ENCODE data around the gene TNRC6C.
"Not testable (repeated sequence)": the region's sequence is repeated elsewhere in the genome, so short reads cannot be mapped to it uniquely, and the experiment has no call there.

TNRC6C gene

GRCh38 chr17:78138204-78139060, 179.9 kb downstream of the TNRC6C start:
- no peak for TF ChIP-seq POLR2A (IDR thresholded peaks at IDR 0.05; ENCODE audit: low read depth, low read length)
- no peak for FAIRE-seq
- no peak for DNase-seq (ENCODE audit: insufficient read length, low spot score)

- DNase-seq (ENCODE audit: insufficient read length, low spot score); FAIRE-seq: not testable (repeated sequence)
These were observed 181.3 kb downstream of the TNRC6C start for GRCh38 chr17:78139861-78140168.

- TF ChIP-seq POLR2A (IDR thresholded peaks at IDR 0.05; ENCODE audit: low read depth, low read length), result no peak
- FAIRE-seq (peak; percentile 69), DNase-seq (ENCODE audit: insufficient read length, low spot score) (peak; percentile 93)
These were observed 181.9 kb downstream of the TNRC6C start for GRCh38 chr17:78140169-78141051.

GRCh38 chr17:78141437-78142118, 183.1 kb downstream of the TNRC6C start:
- no peak for DNase-seq (ENCODE audit: insufficient read length, low spot score)
- TF ChIP-seq POLR2A (IDR thresholded peaks at IDR 0.05; ENCODE audit: low read depth, low read length), result no peak
- FAIRE-seq, result no peak

- FAIRE-seq, result no peak
- no peak for TF ChIP-seq POLR2A (IDR thresholded peaks at IDR 0.05; ENCODE audit: low read depth, low read length)
- peak; percentile 77 for DNase-seq (ENCODE audit: insufficient read length, low spot score)
These were observed 183.8 kb downstream of the TNRC6C start for GRCh38 chr17:78142119-78142861.

- DNase-seq (ENCODE audit: insufficient read length, low spot score) (no peak), FAIRE-seq (no peak)
- no peak for TF ChIP-seq POLR2A (IDR thresholded peaks at IDR 0.05; ENCODE audit: low read depth, low read length)
These were observed 185.0 kb downstream of the TNRC6C start for GRCh38 chr17:78143214-78144146.

- DNase-seq (ENCODE audit: insufficient read length, low spot score) (peak; percentile 74), FAIRE-seq (no peak)
- no peak for TF ChIP-seq POLR2A (IDR thresholded peaks at IDR 0.05; ENCODE audit: low read depth, low read length)
These were observed 185.7 kb downstream of the TNRC6C start for GRCh38 chr17:78144147-78144719.

GRCh38 chr17:78144736-78145641, 186.5 kb downstream of the TNRC6C start:
- DNase-seq (ENCODE audit: insufficient read length, low spot score) (no peak), FAIRE-seq (no peak)
- no peak for TF ChIP-seq POLR2A (IDR thresholded peaks at IDR 0.05; ENCODE audit: low read depth, low read length)

GRCh38 chr17:78146471-78146869, 188.0 kb downstream of the TNRC6C start:
- FAIRE-seq (no peak), DNase-seq (ENCODE audit: insufficient read length, low spot score) (no peak)
- no peak for TF ChIP-seq POLR2A (IDR thresholded peaks at IDR 0.05; ENCODE audit: low read depth, low read length)

GRCh38 chr17:78146881-78147280, 188.4 kb downstream of the TNRC6C start:
- no peak for TF ChIP-seq POLR2A (IDR thresholded peaks at IDR 0.05; ENCODE audit: low read depth, low read length)
- no peak for DNase-seq (ENCODE audit: insufficient read length, low spot score)
- FAIRE-seq, result no peak

- FAIRE-seq (no peak), DNase-seq (ENCODE audit: insufficient read length, low spot score) (no peak)
- TF ChIP-seq POLR2A (IDR thresholded peaks at IDR 0.05; ENCODE audit: low read depth, low read length), result no peak
These were observed 189.0 kb downstream of the TNRC6C start for GRCh38 chr17:78147315-78147998.
